B cell (primary cell): ENCODE data around the gene ATP5MC2. TPM values are rescaled to one million over a fixed set of nuclear protein-coding genes. Genes with fewer than 3 reads are reported as not detected.
"Not testable (repeated sequence)": the region's sequence is repeated elsewhere in the genome, so short reads cannot be mapped to it uniquely, and the experiment has no call there.

Experiments used
- ATAC-seq: fragments of 200-7000 bp; cut with Tn5 transposase; one replicate; pipeline ENCODE4 v1.10.0; 2021; ENCODE audit warnings: low read depth, mild to moderate bottlenecking, moderate number of reproducible peaks, moderate library complexity
- CTCF ChIA-PET: fragments of 350-600 bp; sonication (Branson Sonifier 250); formaldehyde crosslinking; loops from one replicate; lab custom pipeline; 2021; ENCODE audit warnings: antibody characterized with exemption, inconsistent platforms; lab: Charles Lee
- POLR2A ChIA-PET: fragments of 350-600 bp; sonication (Branson Sonifier 250); formaldehyde crosslinking; loops from one replicate; lab custom pipeline; 2021; ENCODE audit warnings: antibody characterized with exemption; lab: Charles Lee
- DNase-seq: peaks from one replicate; pipeline ENCODE4 v3.0.0; 2013
- H2AFZ ChIP-seq: 2 replicates; pipeline ENCODE4 v1.6.1; 2012; ENCODE audit warnings: mild to moderate bottlenecking, low read depth, low read length; ENCODE audit not compliant: insufficient read depth, poor library complexity, severe bottlenecking
- H3K27ac ChIP-seq, 2 donors: 1 replicate in 1 of 2; 2 replicates in 1 of 2; pipeline ENCODE4 v1.5.1; 2012 to 2013; ENCODE audit warnings: low read length in 2 of 2, mild to moderate bottlenecking in 2 of 2, moderate library complexity in 1 of 2
- H3K27me3 ChIP-seq, 4 experiments: fragments of 200-600 bp in 1 of 4; sonication (generic) in 1 of 4; replicated peaks in 1 of 4; 1 replicate in 2 of 4; 2 replicates in 2 of 4; pipeline versions ENCODE4 v1.6.1 to v1.7.0; 2013 to 2016; ENCODE audit warnings: low read length in 3 of 4, mild to moderate bottlenecking in 2 of 4, mixed read lengths in 1 of 4, moderate library complexity in 1 of 4; ENCODE audit not compliant: insufficient read depth in 4 of 4, control insufficient read depth in 3 of 4; ENCODE audit errors: control extremely low read depth in 1 of 4
- H3K36me3 ChIP-seq, 2 experiments: replicated peaks in 1 of 2; 1 replicate in 1 of 2; 2 replicates in 1 of 2; pipeline versions ENCODE4 v1.6.1 to v1.7.1; 2013; ENCODE audit warnings: low read length in 1 of 2; ENCODE audit not compliant: insufficient read depth in 2 of 2, control insufficient read depth in 1 of 2; ENCODE audit errors: control extremely low read depth in 1 of 2, extremely low read depth in 1 of 2
- H3K4me1 ChIP-seq, 2 donors: fragments of 200-600 bp in 1 of 2; sonication (generic) in 1 of 2; 1 replicate in 1 of 2; 2 replicates in 1 of 2; pipeline versions ENCODE4 v1.5.1 to v1.6.1; 2013 to 2017; ENCODE audit warnings: low read length in 2 of 2; ENCODE audit not compliant: control insufficient read depth in 2 of 2, insufficient read depth in 2 of 2
- H3K4me2 ChIP-seq: replicated peaks from 2 replicates; pipeline ENCODE3; 2012; ENCODE audit warnings: mild to moderate bottlenecking, low read depth, low read length; ENCODE audit not compliant: poor library complexity, severe bottlenecking
- H3K4me3 ChIP-seq, 5 experiments: fragments of 200-600 bp in 1 of 5; sonication (generic) in 1 of 5; 1 replicate in 3 of 5; 2 replicates in 2 of 5; pipeline versions ENCODE4 v1.5.1 to v1.7.0; 2011 to 2016; ENCODE audit warnings: low read length in 4 of 5, mild to moderate bottlenecking in 4 of 5, low read depth in 2 of 5, control low read depth in 1 of 5, moderate library complexity in 1 of 5; ENCODE audit not compliant: insufficient read depth in 1 of 5; ENCODE audit errors: control extremely low read depth in 1 of 5, extremely low read depth in 1 of 5
- H3K79me2 ChIP-seq: fragments of 200-600 bp; sonication (generic); one replicate; pipeline ENCODE4 v1.6.0; 2016; ENCODE audit warnings: low read length; ENCODE audit not compliant: control insufficient read depth, insufficient read depth
- H3K9ac ChIP-seq: fragments of 200-600 bp; sonication (generic); 2 replicates; pipeline ENCODE4 v1.6.1; 2017; ENCODE audit warnings: mild to moderate bottlenecking, low read length, moderate library complexity
- H3K9me3 ChIP-seq, 3 donors: one replicate each; pipeline versions ENCODE4 v1.6.1 to v1.7.1; 2013; ENCODE audit warnings: low read length in 2 of 3; ENCODE audit not compliant: control insufficient read depth in 2 of 3, insufficient read depth in 1 of 3; ENCODE audit errors: control extremely low read depth in 1 of 3
- H4K20me1 ChIP-seq: 2 replicates; pipeline ENCODE4 v1.6.0; 2012; ENCODE audit warnings: mild to moderate bottlenecking, low read length; ENCODE audit not compliant: insufficient read depth, control insufficient read depth, poor library complexity, severe bottlenecking
- H3K27ac Mint-ChIP-seq: one replicate; pipeline ENCODE4 v1.8.0; 2021; ENCODE audit warnings: mixed read lengths
- H3K27me3 Mint-ChIP-seq: one replicate; pipeline ENCODE4 v1.8.0; 2021; ENCODE audit warnings: mixed read lengths
- H3K4me1 Mint-ChIP-seq: one replicate; pipeline ENCODE4 v1.8.0; 2021; ENCODE audit warnings: mixed read lengths
- H3K4me3 Mint-ChIP-seq: one replicate; pipeline ENCODE4 v1.8.0; 2021; ENCODE audit warnings: mixed read lengths
- H3K9me3 Mint-ChIP-seq: one replicate; pipeline ENCODE4 v1.8.0; 2022; ENCODE audit warnings: mixed read lengths; ENCODE audit not compliant: insufficient read depth
- WGBS: methylation state at CpG from one replicate; pipeline ENCODE4 v1.1.5; 2013; ENCODE audit warnings: missing lambda C conversion rate; ENCODE audit not compliant: insufficient coverage; 5-methylcytosine and 5-hydroxymethylcytosine counted together
- intact Hi-C: fragments of 100-400 bp; cut with micrococcal nuclease; formaldehyde crosslinking; loops from one replicate; pipeline ENCODE4 v1.10.0; 2022
- polyA plus RNA-seq: library from polyadenylated mRNA; depleted of rRNA; stranded (reverse); fragments of >200 nt; gene quantifications from 2 replicates; pipeline ENCODE4 v1.2.3, GENCODE V29; 2012
- total RNA-seq, 2 donors: library from RNA; stranded (reverse); fragments of 120-200 nt in 1 of 2; gene quantifications; 1 replicate in 1 of 2; 2 replicates in 1 of 2; pipeline versions ENCODE4 v1.2.3 to v1.2.4, GENCODE V29; 2013 to 2022
- TF ChIP-seq, protein P1 (sequence below): fragments of 200-600 bp; IDR thresholded peaks from one replicate; pipeline ENCODE4 v1.8.0; 2022; ENCODE audit warnings: antibody characterized with exemption, mild to moderate bottlenecking

Gene ATP5MC2
- total and polyA plus RNA-seq, 2 donors (not counting 1 experiment from before 2014, with no cell fraction given), result 212 to 435 TPM

DNA sequence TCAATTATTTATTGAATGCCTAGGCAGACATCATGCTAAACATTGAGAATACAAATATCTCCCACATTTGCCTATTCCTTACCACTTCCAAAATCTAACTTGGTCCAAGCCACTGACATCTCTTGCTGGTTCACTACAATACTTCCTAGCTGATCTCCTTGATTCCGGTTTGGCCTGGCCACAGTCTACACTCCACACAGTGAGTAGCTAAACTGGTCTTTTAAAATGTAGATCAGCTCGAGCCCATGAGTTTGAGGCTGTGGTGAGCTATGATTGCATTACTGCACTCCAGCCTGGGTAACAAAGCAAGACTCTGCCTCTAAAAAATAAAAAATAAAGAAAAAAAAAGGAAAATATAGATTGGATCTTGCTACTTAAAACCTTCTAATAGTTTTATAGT lies 7.6 kb upstream of the ATP5MC2 start:
- Histone ChIP-seq H3K4me1 (no peaks in the 10 kb centered on the region), H3K4me2 (no peak overlapping the region), H3K4me3 (no peak overlapping the region), H3K79me2 (no peaks in the 10 kb centered on the region), H3K27me3 (peaks cover 0 to 5% (median under 1%) of the 10 kb centered on the region in 4 experiments), H4K20me1 (no peaks in the 10 kb centered on the region), H3K9ac (no peak overlapping the region), H3K9me3 (no peaks in the 10 kb centered on the region), H3K36me3 (no peaks in the 10 kb centered on the region), H2AFZ (no peak overlapping the region), H3K27ac (no peak overlapping the region)
- peaks cover 12% of the 10 kb centered on the region for H3K27me3 Mint-ChIP-seq
- no peak overlapping the region for H3K27ac Mint-ChIP-seq
- no peaks in the 10 kb centered on the region for H3K9me3 Mint-ChIP-seq
- 86% methylated on average over 1 of the region's 2 CpGs for WGBS
- POLR2A ChIA-PET, result no interaction called here
- H3K4me3 Mint-ChIP-seq, result no peak overlapping the region
- DNase-seq (no peak), ATAC-seq (no peak)
- intact Hi-C loops, result no loop called here
- TF ChIP-seq, protein P1, sequence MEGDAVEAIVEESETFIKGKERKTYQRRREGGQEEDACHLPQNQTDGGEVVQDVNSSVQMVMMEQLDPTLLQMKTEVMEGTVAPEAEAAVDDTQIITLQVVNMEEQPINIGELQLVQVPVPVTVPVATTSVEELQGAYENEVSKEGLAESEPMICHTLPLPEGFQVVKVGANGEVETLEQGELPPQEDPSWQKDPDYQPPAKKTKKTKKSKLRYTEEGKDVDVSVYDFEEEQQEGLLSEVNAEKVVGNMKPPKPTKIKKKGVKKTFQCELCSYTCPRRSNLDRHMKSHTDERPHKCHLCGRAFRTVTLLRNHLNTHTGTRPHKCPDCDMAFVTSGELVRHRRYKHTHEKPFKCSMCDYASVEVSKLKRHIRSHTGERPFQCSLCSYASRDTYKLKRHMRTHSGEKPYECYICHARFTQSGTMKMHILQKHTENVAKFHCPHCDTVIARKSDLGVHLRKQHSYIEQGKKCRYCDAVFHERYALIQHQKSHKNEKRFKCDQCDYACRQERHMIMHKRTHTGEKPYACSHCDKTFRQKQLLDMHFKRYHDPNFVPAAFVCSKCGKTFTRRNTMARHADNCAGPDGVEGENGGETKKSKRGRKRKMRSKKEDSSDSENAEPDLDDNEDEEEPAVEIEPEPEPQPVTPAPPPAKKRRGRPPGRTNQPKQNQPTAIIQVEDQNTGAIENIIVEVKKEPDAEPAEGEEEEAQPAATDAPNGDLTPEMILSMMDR, result no peak
- CTCF ChIA-PET, result interaction anchor here (1.0 to 1.4 kb wide), 3 partner anchors 18 to 74 kb away, joined by 3 to 4 read pairs (median 3); no protein-coding TSS in a partner anchor
- H3K4me1 Mint-ChIP-seq, result no peaks in the 10 kb centered on the region

DNA sequence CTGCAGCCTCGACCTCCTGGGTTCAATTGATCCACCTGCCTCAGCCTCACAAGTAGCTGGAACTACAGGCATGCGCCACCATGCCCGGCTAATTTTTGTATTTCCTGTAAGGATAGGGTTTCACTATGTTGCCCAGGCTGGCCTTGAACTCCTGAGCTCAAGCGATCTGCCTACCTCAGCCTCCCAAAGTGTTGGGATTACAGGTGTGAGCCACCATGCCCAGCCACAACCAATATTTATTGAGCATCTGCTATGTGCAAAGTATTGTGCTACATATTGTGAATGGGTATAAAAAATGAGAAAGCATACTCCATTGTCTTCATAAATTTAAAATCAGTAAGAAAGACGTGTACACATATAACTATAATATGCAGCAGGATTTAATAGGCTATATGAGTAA lies 4.2 kb upstream of the ATP5MC2 start:
- no CpG with 5 or more reads among the region's 5 CpGs for WGBS

More for the DNA sequence above, 4.2 kb upstream of the ATP5MC2 start:
- H3K27ac Mint-ChIP-seq, H2AFZ ChIP-seq, H3K79me2 ChIP-seq, H3K36me3 ChIP-seq, H3K9ac ChIP-seq, H4K20me1 ChIP-seq, H3K9me3 ChIP-seq, ATAC-seq, H3K27ac ChIP-seq, POLR2A ChIA-PET, DNase-seq, H3K4me3 ChIP-seq, intact Hi-C loops, H3K9me3 Mint-ChIP-seq, H3K4me2 ChIP-seq, H3K4me3 Mint-ChIP-seq: not testable (repeated sequence)
- H3K4me1 ChIP-seq, result peaks cover 9 to 19% of the 10 kb centered on the region in 2 donors
- H3K27me3 ChIP-seq, result peaks cover 0 to 26% (median 16%) of the 10 kb centered on the region in 4 experiments
- CTCF ChIA-PET, result interaction anchor here (0.9 to 5.3 kb wide), 3 partner anchors 10 to 136 kb away, joined by 4 to 58 read pairs (median 6); no protein-coding TSS in a partner anchor
- H3K4me1 Mint-ChIP-seq, result peaks cover 13% of the 10 kb centered on the region
- peaks cover 21% of the 10 kb centered on the region for H3K27me3 Mint-ChIP-seq
